GM12873 (cell line): ENCODE measurements around the gene KIAA1755.
A peak's percentile ranks its signal among the peaks of the same experiment; 100 is the strongest.

Source experiments
- TF ChIP-seq, protein P1 (sequence below): IDR thresholded peaks from 2 replicates; pipeline ENCODE4 v1.5.1; 2012; ENCODE audit warnings: low read depth, mild to moderate bottlenecking, moderate library complexity, low read length, control low read depth; ENCODE audit not compliant: insufficient read depth; ENCODE audit errors: missing control alignments

KIAA1755 gene

DNA sequence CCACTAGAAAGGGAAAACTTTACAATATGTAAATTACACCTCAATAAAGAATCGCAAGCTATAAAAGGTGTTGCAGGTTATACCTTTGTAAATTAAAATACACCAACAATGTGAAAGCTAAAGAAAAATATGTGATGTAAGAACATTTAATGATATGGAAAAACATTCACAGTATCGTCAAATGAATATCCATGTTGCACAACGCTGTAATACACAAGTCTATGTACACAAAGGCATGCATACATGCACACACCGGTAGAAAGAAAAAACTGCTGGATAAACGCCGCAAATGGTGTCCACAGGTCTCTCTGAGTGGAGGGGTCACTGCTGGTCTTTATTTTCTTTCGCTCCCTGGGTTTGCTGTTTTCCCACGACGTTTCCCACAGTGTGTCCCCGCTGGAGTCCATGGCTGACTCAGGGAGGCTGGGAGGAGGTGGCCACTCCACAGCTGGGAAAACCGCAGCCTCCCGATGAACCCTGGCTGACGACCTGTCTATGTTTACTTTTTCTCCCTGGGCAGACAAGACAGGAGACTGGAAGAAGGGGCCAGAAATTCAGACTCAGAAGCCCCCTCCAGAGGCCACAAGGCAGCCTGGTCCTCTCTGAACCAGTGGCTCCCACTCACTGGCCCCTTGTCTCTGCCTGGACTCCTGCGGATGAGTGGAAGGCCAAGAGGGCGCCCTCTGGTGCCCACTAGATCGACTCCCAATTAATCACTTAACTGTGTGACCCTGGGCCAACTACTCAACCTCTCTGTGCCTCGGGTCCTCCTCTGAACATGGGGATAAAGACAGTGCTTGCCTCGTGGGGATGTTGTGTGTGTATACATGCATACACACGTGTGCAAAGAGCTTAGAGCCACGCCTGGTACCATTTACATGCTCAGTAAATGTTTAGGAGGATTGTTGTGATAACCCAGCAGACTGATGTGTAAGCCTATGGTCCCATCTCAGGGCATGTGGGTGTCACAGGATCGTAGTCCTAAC is 30.6 kb upstream of the KIAA1755 start:
- TF ChIP-seq, protein P1, sequence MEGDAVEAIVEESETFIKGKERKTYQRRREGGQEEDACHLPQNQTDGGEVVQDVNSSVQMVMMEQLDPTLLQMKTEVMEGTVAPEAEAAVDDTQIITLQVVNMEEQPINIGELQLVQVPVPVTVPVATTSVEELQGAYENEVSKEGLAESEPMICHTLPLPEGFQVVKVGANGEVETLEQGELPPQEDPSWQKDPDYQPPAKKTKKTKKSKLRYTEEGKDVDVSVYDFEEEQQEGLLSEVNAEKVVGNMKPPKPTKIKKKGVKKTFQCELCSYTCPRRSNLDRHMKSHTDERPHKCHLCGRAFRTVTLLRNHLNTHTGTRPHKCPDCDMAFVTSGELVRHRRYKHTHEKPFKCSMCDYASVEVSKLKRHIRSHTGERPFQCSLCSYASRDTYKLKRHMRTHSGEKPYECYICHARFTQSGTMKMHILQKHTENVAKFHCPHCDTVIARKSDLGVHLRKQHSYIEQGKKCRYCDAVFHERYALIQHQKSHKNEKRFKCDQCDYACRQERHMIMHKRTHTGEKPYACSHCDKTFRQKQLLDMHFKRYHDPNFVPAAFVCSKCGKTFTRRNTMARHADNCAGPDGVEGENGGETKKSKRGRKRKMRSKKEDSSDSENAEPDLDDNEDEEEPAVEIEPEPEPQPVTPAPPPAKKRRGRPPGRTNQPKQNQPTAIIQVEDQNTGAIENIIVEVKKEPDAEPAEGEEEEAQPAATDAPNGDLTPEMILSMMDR: peak; percentile 63

DNA sequence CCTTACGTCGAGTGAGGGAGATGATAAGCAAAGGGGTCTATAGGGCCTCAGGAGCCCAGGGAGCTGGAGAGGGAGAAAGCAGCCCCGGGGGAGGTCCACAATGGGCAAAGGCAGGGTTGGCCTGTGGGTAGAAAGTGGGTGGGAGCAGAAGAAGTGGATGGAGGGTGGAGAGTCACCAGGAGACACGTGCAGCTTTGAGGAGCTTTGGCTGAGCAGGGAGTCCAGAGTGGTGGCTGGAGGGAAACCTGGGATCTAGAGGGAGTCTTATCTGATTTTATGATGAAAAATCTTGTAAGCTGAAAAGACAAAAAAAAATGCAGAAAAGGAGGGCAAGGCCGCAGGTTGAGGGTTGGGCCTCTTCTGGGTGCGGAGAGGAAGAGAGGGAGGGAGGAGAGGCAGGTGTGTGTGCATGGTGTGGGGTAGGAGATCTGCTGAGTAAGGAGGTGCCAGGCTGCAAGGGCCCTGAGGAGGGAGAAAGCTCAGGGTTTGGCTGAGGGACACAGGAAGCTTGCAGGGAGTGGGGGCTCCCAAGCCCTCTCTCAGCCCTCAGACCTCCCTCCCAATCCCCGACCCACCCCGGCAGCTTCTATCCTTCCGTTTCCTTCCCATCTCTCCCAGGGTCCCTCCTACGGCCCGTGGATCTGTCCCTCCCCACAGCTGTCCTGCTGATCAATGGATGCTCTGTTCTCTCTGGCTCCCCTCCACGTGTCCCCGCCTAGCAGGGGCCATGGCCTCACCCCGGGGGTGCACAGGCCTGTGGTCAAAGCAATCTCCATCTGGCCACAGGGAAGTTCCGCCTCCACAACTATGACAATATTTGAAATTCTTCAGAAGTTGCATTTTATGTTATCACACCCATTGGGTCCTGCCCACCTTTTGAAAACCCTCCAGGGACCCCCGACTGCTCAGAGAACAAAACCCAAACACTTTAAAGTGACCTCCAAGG is 26.3 kb upstream of the KIAA1755 start:
- TF ChIP-seq, protein P1: no peak

DNA sequence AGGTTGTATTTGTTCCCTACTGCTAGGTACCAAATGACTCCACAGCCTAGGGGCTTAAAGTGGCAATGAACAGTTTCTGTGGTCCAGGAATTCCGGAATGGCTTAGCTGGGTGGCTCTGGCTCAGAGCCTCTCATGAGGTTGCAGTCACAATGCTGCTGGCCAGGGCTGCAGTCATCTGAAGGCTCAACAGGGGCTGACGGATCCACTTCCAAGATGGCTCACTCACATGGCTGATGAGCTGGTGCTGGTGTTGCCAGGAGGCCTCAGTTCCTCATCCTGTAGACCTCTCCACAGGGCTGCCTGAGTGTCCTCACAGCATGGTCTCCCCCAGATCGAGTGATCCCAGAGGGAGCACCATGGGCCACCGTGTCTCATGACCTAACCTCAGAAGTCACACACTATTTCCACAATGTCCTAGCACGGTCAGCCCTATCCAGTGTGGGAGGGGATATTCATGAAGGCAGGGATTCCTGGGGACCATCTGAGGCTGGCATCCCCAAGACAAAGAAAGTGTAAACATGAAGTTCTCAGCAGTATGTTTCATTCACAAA is 24.4 kb upstream of the KIAA1755 start:
- TF ChIP-seq, protein P1: no peak

DNA sequence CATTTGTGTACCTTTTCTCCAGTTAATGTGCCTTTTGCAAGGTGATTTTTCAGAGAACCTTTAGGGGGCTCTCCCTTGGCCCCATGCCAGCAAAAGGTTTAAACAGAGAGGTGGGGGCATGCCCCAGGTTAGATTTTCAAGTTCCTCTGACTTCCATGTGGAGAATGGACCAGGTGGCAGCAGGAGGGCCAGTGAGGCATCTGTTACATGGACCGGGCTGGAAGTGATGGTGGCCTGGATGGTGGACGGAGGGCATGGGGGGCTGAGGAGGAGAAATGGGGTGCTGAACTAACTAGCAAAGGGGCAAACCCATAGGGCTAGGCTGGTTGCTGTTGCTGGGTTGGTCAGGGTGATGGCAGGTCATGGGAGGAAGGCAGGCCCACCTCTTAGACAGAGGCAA is 22.7 kb upstream of the KIAA1755 start:
- TF ChIP-seq, protein P1: no peak

DNA sequence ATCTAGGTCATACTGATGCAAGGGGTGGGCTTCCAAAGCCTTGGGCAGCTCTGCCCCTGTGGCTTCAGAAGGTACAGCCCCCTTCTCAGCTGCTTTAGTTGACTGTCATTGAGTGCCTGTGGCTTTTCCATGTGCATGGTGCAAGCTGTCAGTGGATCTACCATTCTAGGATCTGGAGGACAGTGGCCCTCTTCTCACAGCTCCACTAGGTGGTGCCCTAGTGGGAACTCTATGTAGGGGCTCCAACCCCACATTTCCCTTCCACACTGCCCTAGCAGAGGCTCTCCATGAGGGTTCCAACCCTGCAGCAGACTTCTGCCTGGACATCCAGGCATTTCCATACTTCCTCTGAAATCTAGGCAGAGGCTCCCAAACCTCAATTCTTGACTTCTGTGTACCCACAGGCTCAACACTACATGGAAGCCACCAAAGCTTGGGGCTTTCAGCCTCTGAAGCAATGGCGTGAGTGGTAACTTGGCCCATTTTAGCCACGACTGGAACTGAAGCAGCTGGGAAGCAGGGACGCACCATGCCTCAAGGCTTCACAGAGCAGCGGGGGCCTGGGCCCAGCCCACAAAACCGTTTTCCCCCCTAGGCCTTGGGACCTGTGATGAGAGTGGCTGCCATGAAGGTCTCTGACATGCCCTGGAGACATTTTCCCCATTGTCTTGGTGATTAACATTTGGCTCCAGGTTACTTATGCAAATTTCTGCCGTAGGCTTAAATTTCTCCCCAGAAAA is 20.8 kb upstream of the KIAA1755 start:
- TF ChIP-seq, protein P1: peak; percentile 27

DNA sequence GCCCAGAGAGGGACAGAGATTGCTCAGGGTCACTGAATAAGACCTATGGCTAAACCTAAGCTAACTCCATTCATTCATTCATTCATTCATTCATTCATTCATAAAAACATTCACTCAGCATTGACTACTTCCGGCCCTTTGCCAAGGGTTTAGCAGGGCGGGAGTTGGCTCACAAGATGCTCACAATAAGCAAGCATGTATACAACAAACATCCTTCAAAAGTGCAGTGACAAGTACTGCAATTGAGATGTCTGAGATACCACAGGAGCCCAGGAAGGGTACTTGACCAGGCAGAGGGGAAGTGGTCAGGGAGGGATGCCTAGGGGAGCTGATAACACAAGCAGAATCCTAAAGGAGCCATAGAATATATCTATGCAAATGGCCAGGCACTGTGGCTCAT is 18.2 kb upstream of the KIAA1755 start:
- TF ChIP-seq, protein P1: no peak
